Measurements from ENCODE around the gene IRGQ.

DNA sequence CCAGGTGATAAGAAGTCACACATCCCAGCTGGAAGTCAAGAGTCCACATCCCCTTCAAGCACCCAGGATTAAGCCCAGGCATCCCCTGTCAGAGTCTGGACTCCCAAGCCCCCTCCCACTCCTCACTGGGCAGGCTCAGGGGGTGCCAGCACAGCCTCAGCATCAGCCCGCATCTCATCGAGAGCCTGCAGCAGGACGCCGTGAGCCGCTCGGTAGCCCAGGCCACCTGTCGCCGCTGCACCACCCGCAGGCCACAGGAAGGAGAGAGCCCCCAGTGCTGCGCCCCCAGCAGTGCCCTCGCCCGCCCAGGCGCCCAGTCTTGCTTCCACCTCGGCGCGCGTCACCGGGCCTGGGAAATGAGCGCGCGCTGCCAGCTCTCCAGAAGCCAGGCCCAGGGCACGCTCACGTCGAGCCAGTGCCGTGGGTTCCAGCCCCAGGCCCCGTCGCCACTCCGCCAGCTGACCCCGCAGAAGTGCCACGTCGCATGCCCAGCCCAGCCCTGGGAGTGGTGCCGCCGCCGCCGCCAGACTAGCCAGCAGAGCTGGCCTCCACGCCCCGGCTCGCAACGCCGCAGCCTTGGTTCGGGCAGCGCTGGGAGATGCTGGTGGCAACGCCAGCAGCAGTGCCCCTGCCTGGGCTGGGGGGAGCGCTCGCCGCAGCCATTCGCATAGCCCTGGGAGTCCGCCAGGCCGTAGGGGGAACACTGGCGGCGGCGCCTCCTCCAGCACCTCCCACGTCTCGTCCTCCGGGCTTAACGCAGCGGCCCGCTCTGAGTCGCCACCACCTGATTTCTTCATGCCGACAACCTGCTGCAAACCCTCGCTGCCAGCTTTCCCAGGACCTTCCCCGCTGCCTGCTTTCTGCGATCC lies 3.8 kb downstream of the IRGQ start:
- TF ChIP-seq EZH2 (IDR thresholded peaks at IDR 0.05; ENCODE audit: borderline replicate concordance, low read depth, low read length, severe bottlenecking) = no peak
- TF ChIP-seq, protein P1, sequence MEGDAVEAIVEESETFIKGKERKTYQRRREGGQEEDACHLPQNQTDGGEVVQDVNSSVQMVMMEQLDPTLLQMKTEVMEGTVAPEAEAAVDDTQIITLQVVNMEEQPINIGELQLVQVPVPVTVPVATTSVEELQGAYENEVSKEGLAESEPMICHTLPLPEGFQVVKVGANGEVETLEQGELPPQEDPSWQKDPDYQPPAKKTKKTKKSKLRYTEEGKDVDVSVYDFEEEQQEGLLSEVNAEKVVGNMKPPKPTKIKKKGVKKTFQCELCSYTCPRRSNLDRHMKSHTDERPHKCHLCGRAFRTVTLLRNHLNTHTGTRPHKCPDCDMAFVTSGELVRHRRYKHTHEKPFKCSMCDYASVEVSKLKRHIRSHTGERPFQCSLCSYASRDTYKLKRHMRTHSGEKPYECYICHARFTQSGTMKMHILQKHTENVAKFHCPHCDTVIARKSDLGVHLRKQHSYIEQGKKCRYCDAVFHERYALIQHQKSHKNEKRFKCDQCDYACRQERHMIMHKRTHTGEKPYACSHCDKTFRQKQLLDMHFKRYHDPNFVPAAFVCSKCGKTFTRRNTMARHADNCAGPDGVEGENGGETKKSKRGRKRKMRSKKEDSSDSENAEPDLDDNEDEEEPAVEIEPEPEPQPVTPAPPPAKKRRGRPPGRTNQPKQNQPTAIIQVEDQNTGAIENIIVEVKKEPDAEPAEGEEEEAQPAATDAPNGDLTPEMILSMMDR (IDR thresholded peaks at IDR 0.05; ENCODE audit: borderline replicate concordance, extremely low read depth, low read length, poor library complexity, severe bottlenecking) = no peak
